ENCODE measurements around the gene NDRG4.

Gene NDRG4, protein sequence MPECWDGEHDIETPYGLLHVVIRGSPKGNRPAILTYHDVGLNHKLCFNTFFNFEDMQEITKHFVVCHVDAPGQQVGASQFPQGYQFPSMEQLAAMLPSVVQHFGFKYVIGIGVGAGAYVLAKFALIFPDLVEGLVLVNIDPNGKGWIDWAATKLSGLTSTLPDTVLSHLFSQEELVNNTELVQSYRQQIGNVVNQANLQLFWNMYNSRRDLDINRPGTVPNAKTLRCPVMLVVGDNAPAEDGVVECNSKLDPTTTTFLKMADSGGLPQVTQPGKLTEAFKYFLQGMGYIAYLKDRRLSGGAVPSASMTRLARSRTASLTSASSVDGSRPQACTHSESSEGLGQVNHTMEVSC

GRCh38 chr16:58499615-58500351, at the start of gene NDRG4:
TSS of gene NDRG4 (plus strand) at chr16:58500143. CDS start at chr16:58500249, 106 bp downstream.
- peak; percentile 74 for DNase-seq

- DNase-seq = no peak
Observed at GRCh38 chr16:58450590-58450989, 49.4 kb upstream of the NDRG4 start.

DNA sequence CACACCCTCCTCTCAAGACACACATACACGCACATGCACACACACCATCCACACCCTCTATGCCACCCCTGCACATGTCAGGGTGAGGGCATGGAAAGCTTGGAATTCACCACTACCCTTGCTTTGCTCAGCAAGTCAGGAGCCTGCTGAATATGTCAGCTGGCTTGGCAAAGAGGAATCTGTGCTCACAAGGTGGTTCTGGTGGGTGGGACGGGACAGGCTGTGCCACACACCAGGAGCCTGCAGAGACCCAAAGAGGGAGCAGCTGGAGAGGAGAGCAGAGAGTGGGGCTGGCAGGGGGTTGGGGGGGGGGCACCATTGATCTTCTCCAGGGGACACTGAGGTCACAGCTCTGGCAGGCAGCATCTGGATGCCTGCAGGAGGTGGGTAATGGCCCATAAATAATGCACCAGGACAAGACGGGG, 48.7 kb upstream of the NDRG4 start:
- no peak for DNase-seq

GRCh38 chr16:58451945-58452401, 48.0 kb upstream of the NDRG4 start:
- no peak for DNase-seq

DNA sequence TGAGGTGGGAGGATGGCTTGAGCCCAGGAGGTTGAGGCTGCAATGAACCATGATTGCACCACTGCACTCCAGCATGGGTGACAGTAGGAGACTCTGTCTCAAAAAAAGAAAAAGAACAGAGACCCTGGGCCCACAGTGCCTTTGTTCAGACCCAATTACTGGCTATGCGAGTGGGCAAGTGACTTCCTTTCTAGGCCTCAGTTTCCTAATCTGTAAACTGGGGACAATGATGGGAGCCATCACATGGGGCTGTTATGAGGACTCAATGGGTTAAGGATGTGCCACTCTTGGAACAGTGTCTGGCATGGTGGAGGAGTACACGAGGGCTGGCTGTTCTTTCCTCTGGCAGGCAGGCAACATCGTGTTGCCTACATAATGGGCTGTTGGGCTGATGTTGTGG, 47.3 kb upstream of the NDRG4 start:
- no peak for DNase-seq

GRCh38 chr16:58454178-58454577, 45.8 kb upstream of the NDRG4 start:
- no peak for DNase-seq

- DNase-seq = no peak
Observed at GRCh38 chr16:58454856-58455255, 45.1 kb upstream of the NDRG4 start.

DNA sequence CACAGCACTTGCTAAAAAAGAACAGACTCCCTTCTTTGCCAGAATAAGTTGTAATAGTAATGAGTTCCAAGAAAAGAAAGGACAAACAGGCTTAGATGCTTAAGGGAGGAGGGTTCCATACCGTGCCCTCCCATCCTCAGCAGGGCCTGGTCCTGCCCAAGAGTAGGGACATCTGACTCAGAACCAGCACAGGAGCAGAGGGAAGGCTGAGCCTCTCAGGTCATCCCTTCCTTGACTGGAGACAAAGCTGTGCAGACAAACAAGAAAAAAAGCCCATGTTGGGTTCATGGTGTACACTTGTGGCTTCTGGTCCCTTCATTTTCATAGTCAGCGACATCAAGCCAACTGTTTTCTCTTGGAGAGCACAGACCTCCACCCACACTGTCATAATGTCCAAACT, 44.2 kb upstream of the NDRG4 start:
- no peak for DNase-seq

- no peak for DNase-seq
Observed at GRCh38 chr16:58456193-58456592, 43.8 kb upstream of the NDRG4 start.

- DNase-seq = no peak
Observed at GRCh38 chr16:58458606-58459343, 41.2 kb upstream of the NDRG4 start.

GRCh38 chr16:58459344-58460218, 40.4 kb upstream of the NDRG4 start:
- DNase-seq = no peak

GRCh38 chr16:58460219-58460610, 39.7 kb upstream of the NDRG4 start:
- no peak for DNase-seq

GRCh38 chr16:58461056-58461455, 38.9 kb upstream of the NDRG4 start:
- DNase-seq = no peak

- DNase-seq = no peak
Observed at GRCh38 chr16:58461640-58462039, 38.3 kb upstream of the NDRG4 start.

DNA sequence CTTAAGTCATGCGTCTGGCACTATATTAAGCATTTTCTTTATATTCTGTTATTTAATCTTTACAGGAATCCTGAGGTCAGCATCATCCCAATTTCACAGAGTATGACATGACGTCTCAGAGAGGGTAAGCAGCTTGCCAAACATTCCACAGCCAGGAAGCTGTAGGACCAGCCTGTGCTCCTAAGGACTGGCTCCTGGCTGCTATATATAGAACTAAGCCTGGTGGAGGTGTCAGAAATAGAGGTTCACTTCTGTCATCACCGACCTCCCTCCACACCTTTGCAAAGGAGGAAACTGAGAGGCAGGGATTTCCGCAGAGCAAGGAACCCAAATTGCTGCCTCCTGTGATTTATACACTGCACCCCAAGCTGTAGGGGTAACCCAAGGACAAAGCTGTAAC, 37.9 kb upstream of the NDRG4 start:
- DNase-seq = no peak

GRCh38 chr16:58462499-58462996, 37.4 kb upstream of the NDRG4 start:
- DNase-seq = no peak

DNA sequence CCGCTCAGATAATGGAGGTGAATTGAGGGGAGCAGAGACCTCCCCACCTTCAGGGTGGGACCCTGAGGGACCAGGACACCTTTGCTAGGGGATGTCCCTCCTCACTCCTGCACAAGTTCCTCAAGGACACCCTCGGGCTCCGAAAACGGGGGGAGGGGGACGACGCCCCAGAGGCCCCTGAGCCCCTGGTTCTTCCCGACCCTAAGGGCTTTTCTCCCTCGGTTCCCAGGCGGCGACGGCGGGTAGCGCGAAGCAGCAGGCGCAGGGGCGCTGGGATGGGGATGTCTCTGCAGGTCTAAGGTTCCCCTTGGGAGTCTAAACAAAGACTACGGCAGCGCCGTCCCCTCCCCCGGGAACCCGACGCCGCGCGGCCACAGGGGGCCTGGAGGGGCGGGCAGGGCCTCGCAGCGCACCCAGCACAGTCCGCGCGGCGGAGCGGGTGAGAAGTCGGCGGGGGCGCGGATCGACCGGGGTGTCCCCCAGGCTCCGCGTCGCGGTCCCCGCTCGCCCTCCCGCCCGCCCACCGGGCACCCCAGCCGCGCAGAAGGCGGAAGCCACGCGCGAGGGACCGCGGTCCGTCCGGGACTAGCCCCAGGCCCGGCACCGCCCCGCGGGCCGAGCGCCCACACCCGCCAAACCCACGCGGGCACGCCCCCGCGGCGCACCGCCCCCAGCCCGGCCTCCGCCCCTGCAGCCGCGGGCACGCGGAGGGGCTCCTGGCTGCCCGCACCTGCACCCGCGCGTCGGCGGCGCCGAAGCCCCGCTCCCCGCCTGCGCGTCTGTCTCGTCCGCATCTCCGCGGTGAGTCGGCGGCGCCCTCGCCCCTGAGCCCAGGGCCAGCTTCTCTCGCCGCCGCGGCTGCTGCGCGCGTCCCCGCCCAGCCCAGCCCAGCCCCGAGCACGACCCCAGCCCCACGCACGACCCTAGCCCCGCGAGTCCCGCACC, 36.7 kb upstream of the NDRG4 start:
- peak; percentile 3 for DNase-seq

DNA sequence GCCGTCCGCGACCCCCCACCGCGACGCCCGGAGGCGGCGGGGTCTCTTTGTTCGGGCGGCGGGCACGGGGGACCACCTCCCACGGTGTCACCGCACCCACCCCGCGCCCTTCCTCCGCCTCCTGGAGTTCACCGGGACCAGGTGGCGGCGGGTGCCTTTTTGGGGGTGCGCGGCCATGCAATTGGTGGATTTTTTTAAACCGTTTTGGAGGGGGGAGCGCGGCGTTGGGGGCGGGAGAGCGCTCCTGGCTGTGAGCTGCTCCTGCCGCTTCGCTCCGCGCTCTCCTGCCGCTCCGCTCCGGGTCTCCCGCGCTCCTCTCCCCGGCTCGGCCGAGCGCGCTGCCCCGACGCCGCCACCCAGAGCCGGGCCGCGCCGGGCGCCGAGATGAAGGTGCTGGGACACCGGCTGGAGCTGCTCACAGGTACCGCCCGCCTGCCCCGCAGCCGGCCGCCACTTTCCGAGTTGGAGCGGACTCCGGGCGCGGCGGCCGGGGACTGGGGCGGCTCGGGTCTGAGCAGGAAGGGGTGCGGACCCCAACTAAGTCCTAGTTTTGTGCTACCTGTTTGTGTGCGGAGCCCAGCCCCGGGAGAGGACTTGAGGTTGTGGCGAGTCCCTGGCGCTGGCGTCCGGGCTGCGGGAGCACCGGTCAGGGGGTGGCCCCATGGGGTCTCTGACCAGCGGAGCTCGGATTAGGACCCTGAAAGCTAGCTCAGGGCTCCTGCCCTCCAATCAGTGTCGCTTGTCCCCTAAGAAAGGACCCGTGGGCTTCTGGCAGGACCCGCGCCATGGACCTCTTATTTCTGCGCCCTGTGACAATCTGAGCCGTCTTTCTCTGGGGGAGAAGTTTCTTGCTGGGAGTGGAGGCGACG, 35.7 kb upstream of the NDRG4 start:
- DNase-seq = peak; percentile 1

DNA sequence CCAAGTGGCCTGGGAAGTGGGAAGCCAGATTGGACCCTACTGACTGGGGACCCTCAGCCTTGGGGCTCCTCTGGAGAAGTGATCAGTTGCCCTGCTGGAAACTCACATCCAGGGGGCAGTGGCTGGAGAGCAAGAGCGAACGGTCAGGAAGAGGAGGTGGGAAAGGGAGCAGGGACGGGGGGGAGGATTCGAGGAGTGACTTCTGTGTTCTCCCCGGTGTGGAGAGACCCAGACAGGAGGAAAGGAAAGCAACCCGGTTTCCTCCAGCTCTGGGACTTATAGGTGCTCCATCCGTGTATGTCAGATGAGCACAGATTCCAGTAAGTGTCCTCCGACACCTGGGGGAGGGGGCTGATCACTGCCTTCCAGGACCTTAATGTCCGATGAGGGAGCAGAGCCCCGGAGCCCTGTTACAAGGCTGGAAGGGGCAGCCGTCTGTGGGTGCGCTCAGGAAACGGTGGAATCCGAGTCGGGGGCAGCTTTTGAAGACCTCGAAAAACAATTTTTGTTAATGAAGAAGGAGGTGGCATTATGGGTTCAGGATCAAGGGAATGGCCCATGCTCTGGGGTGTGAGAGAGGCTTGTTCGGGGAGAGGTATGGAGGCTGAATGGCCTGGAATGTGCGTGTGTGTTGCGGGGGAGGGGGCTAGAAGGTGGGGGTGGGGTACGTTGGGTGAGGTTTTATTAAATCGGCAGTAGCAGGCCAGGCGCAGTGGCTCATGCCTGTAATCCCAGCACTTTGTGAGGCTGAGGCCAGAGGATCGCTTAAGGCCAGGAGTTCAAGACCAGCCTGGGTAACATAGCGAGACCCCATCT, 34.8 kb upstream of the NDRG4 start:
- DNase-seq = no peak

Measured in NCI-H510A (cell line).